ENCODE data around the gene SETD1B. TPM values are rescaled to one million over a fixed set of nuclear protein-coding genes. Genes with fewer than 3 reads are reported as not detected.

Gene SETD1B
- polyA plus RNA-seq, 1 donor from 2014 or later: 2.6 TPM

- Histone ChIP-seq H3K9me2 (ENCODE audit: insufficient read depth, low read length) (no peaks in the 10 kb centered on the region), H3K4me2 (ENCODE audit: low read length) (no peak overlapping the region), H3K9ac (ENCODE audit: low read length) (no peak overlapping the region), H2AFZ (ENCODE audit: low read depth, low read length) (no peak overlapping the region), H4K20me1 (ENCODE audit: insufficient read depth) (no peaks in the 10 kb centered on the region), H3K9me3 (ENCODE audit: low read length) (no peaks in the 10 kb centered on the region), H3K36me3 (ENCODE audit: insufficient read depth, low read length) (no peaks in the 10 kb centered on the region), H3K4me3 (ENCODE audit: low read length) (no peak overlapping the region), H3K79me2 (replicated peaks; ENCODE audit: insufficient read depth, low read length) (no peaks in the 10 kb centered on the region), H3F3A (ENCODE audit: insufficient read depth, low read length, poor library complexity, severe bottlenecking) (no peaks in the 10 kb centered on the region), H3K27ac (ENCODE audit: low read length) (no peak overlapping the region), H3K27me3 (ENCODE audit: insufficient read depth, low read depth, low read length) (no peaks in the 10 kb centered on the region)
- TF ChIP-seq CTCF (IDR thresholded peaks at IDR 0.05; ENCODE audit: poor library complexity, severe bottlenecking): no peak
- no peak for TF ChIP-seq TAF1 (IDR thresholded peaks at IDR 0.05; ENCODE audit: low read depth)
- TF ChIP-seq REST (IDR thresholded peaks at IDR 0.05; ENCODE audit: borderline replicate concordance): no peak
- no peak for TF ChIP-seq SMC3 (conservative IDR thresholded peaks at IDR 0.05; ENCODE audit: poor library complexity)
- TF ChIP-seq EP300 (conservative IDR thresholded peaks at IDR 0.05; ENCODE audit: poor library complexity, severe bottlenecking): no peak
- TF ChIP-seq RAD21 (conservative IDR thresholded peaks at IDR 0.05): no peak
- no peak for TF ChIP-seq POLR2AphosphoS5 (IDR thresholded peaks at IDR 0.05)
- TF ChIP-seq MXI1 (conservative IDR thresholded peaks at IDR 0.05; ENCODE audit: poor library complexity, severe bottlenecking): no peak
- no peak for TF ChIP-seq EZH2 (IDR thresholded peaks at IDR 0.05; ENCODE audit: borderline replicate concordance, insufficient read depth, low read length, poor library complexity, severe bottlenecking)
Measured at GRCh38 chr12:121786440-121786825, 17.4 kb upstream of the SETD1B start.

- no peaks in the 10 kb centered on the region for H3K9me3 ChIP-seq (ENCODE audit: low read length)
- H3K4me3 ChIP-seq (ENCODE audit: low read length): no peak overlapping the region
- H3K4me2 ChIP-seq (ENCODE audit: low read length): no peak overlapping the region
- no peak for TF ChIP-seq TAF1 (IDR thresholded peaks at IDR 0.05; ENCODE audit: low read depth)
- H3K9me2 ChIP-seq (ENCODE audit: insufficient read depth, low read length): no peaks in the 10 kb centered on the region
- H2AFZ ChIP-seq (ENCODE audit: low read depth, low read length): no peak overlapping the region
- H3K79me2 ChIP-seq (replicated peaks; ENCODE audit: insufficient read depth, low read length): no peaks in the 10 kb centered on the region
- no peak overlapping the region for H3K9ac ChIP-seq (ENCODE audit: low read length)
- H4K20me1 ChIP-seq (ENCODE audit: insufficient read depth): no peaks in the 10 kb centered on the region
- no peaks in the 10 kb centered on the region for H3F3A ChIP-seq (ENCODE audit: insufficient read depth, low read length, poor library complexity, severe bottlenecking)
- peaks cover 2% of the 10 kb centered on the region for H3K27me3 ChIP-seq (ENCODE audit: insufficient read depth, low read depth, low read length)
- no peaks in the 10 kb centered on the region for H3K36me3 ChIP-seq (ENCODE audit: insufficient read depth, low read length)
- no peak overlapping the region for H3K27ac ChIP-seq (ENCODE audit: low read length)
Measured at GRCh38 chr12:121787063-121788025, 16.5 kb upstream of the SETD1B start.

Measured in neural cell (in vitro differentiated cells).